ENCODE data around the gene CLN5. TPM values are rescaled to one million over a fixed set of nuclear protein-coding genes. Genes with fewer than 3 reads are reported as not detected.

CLN5 gene
- polyA plus RNA-seq, 1 experiment = 38.6 TPM

DNA sequence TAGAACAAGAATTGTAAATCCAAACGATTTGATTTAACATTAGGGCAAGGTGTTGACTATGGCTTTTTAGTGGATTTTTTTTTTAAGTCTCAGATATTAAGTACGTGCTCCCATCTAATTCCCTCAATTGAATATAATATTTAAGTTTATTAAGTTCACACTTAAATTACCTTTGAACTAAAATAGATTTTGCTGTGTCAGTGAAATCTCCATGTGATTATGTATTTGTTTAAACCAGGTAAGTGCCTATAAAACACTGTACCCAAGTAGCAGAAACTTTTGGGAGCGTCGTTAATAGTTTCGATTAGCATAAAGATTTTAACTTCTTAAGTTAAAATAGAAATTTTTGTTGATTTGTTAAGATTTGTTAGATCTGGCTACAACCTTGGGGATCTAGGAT, 1.6 kb downstream of the CLN5 start:
- H3K27ac ChIP-seq (ENCODE audit: low read depth, low read length) = no peak overlapping the region
- POLR2A ChIA-PET = no interaction called here
- H3K4me3 ChIP-seq (ENCODE audit: low read depth, low read length) = no peak overlapping the region
- CTCF ChIA-PET = interaction anchor here (0.6 to 5.7 kb wide), 5 partner anchors 10 to 1298 kb away, joined by 3 to 70 read pairs (median 4); no protein-coding TSS in a partner anchor
- H3K9me3 ChIP-seq (ENCODE audit: control insufficient read depth, insufficient read depth, low read length) = no peaks in the 10 kb centered on the region; the same call in 1 of the 2 replicates
- TF ChIP-seq, protein P1, sequence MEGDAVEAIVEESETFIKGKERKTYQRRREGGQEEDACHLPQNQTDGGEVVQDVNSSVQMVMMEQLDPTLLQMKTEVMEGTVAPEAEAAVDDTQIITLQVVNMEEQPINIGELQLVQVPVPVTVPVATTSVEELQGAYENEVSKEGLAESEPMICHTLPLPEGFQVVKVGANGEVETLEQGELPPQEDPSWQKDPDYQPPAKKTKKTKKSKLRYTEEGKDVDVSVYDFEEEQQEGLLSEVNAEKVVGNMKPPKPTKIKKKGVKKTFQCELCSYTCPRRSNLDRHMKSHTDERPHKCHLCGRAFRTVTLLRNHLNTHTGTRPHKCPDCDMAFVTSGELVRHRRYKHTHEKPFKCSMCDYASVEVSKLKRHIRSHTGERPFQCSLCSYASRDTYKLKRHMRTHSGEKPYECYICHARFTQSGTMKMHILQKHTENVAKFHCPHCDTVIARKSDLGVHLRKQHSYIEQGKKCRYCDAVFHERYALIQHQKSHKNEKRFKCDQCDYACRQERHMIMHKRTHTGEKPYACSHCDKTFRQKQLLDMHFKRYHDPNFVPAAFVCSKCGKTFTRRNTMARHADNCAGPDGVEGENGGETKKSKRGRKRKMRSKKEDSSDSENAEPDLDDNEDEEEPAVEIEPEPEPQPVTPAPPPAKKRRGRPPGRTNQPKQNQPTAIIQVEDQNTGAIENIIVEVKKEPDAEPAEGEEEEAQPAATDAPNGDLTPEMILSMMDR (IDR thresholded peaks at IDR 0.05; ENCODE audit: low read depth, low read length) = no peak
- H3K27me3 ChIP-seq (ENCODE audit: control insufficient read depth, insufficient read depth, low read length) = no peaks in the 10 kb centered on the region
- no peak for DNase-seq (ENCODE audit: low read depth, low spot score)

DNA sequence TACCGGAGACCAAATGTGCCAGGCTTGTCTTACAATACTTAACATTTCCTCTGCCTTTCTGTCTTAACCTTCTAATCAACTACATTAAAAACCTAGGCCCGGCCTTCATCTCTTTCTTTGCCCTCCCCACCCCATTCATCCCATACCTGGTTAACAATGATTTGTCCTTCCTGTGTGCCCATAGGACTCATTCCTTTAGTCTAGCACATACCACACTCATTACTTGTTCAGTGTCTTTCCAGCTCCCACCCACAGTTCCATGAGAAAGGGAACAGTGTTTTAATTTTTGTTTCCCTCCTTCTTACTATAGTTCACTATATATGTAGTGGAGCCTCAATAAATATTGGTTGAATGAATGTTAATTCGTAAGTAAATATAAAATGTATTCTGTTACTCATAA, 2.4 kb downstream of the CLN5 start:
- CTCF ChIA-PET = interaction anchor here (0.9 to 3.7 kb wide), 3 partner anchors 9 to 1298 kb away, joined by 4 to 27 read pairs (median 4); no protein-coding TSS in a partner anchor
- TF ChIP-seq, protein P1 (IDR thresholded peaks at IDR 0.05; ENCODE audit: low read depth, low read length) = no peak

DNA sequence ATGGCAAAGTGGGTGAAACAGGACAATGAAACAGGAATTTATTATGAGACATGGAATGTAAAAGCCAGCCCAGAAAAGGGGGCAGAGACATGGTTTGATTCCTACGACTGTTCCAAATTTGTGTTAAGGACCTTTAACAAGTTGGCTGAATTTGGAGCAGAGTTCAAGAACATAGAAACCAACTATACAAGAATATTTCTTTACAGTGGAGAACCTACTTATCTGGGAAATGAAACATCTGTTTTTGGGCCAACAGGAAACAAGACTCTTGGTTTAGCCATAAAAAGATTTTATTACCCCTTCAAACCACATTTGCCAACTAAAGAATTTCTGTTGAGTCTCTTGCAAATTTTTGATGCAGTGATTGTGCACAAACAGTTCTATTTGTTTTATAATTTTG, 8.6 kb downstream of the CLN5 start:
- POLR2A ChIA-PET = no interaction called here
- DNase-seq (ENCODE audit: low read depth, low spot score) = no peak
- Histone ChIP-seq H3K4me3 (ENCODE audit: low read depth, low read length) (no peak overlapping the region), H3K9me3 (ENCODE audit: control insufficient read depth, insufficient read depth, low read length) (no peaks in the 10 kb centered on the region), H3K27ac (ENCODE audit: low read depth, low read length) (no peak overlapping the region), H3K27me3 (ENCODE audit: control insufficient read depth, insufficient read depth, low read length) (no peaks in the 10 kb centered on the region)
- CTCF ChIA-PET = interaction anchor here (3.7 kb wide), 1 partner anchor 20 kb away, joined by 26 read pairs; no protein-coding TSS in a partner anchor
- TF ChIP-seq, protein P1 (IDR thresholded peaks at IDR 0.05; ENCODE audit: low read depth, low read length) = no peak

More for the DNA sequence above, 2.4 kb downstream of the CLN5 start:
- DNase-seq (ENCODE audit: low read depth, low spot score) = no peak
- Histone ChIP-seq H3K27me3 (ENCODE audit: control insufficient read depth, insufficient read depth, low read length) (no peaks in the 10 kb centered on the region), H3K27ac (ENCODE audit: low read depth, low read length) (no peak overlapping the region), H3K4me3 (ENCODE audit: low read depth, low read length) (no peak overlapping the region), H3K9me3 (ENCODE audit: control insufficient read depth, insufficient read depth, low read length) (no peaks in the 10 kb centered on the region; the same call in 1 of the 2 replicates)
- POLR2A ChIA-PET = no interaction called here

DNA sequence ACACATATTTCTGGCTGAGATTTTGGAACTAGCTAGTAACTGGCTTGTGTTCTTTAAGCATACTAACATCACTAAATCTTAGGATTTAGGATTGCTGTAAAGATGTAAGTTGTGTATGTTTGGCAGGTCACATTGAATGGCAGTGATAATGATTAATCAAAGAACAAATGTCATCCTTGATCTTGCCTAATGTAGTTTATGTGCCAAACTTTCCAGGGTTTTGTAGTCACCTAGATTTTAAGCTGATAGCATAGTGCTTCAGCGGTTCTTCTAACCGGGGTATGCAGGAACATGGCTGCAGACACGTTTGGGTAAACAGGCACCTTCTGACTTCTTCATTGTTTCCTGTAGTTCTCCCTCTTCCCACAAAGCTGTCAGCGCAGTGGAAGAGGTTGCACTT, 9.7 kb downstream of the CLN5 start:
- Histone ChIP-seq H3K4me3 (ENCODE audit: low read depth, low read length) (no peak overlapping the region), H3K27ac (ENCODE audit: low read depth, low read length) (no peak overlapping the region), H3K9me3 (ENCODE audit: control insufficient read depth, insufficient read depth, low read length) (no peaks in the 10 kb centered on the region), H3K27me3 (ENCODE audit: control insufficient read depth, insufficient read depth, low read length) (no peaks in the 10 kb centered on the region)
- TF ChIP-seq, protein P1 (IDR thresholded peaks at IDR 0.05; ENCODE audit: low read depth, low read length) = no peak
- POLR2A ChIA-PET = no interaction called here
- no peak for DNase-seq (ENCODE audit: low read depth, low spot score)
- CTCF ChIA-PET = interaction anchor here (0.8 to 3.7 kb wide), 12 partner anchors 9 to 1327 kb away, joined by 3 to 27 read pairs (median 5); partner anchors contain the start of gene CLN5

DNA sequence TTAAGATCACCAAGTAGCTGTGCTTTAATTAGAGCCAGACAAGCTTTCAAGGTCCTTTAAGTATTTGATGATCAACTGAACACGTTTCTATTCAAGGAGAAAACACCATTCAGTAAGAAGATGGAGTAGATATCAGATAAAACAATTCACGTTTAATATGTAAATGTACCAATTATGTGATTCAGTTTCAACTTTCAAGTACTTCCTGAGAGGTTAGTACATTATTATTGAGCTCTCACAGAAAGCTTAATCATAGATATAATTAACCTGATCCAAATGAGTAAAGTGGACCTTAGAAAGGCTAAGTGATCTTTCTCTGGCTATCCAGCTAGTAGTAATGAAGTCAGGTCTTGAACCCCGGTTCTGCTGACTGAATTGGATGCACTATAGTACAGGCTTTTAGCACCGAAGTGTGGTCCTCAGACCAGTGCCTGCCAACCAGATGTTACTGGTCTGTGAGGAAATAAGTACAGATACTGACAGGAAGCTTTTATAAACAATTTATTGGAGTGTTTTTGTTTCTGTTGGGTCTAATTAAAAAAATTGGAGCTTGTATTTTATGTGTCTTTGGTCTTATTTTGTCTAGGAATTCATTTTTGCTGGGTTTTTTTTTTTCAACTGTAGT, 10.2 kb downstream of the CLN5 start:
- POLR2A ChIA-PET = no interaction called here
- H3K4me3 ChIP-seq (ENCODE audit: low read depth, low read length) = no peak overlapping the region
- no peaks in the 10 kb centered on the region for H3K27me3 ChIP-seq (ENCODE audit: control insufficient read depth, insufficient read depth, low read length)
- H3K27ac ChIP-seq (ENCODE audit: low read depth, low read length) = no peak overlapping the region
- TF ChIP-seq, protein P1 (IDR thresholded peaks at IDR 0.05; ENCODE audit: low read depth, low read length) = no peak
- no peak for DNase-seq (ENCODE audit: low read depth, low spot score)
- no peaks in the 10 kb centered on the region for H3K9me3 ChIP-seq (ENCODE audit: control insufficient read depth, insufficient read depth, low read length)
- CTCF ChIA-PET = interaction anchor here (0.6 to 3.7 kb wide), 18 partner anchors 9 to 1329 kb away, joined by 3 to 27 read pairs (median 5); partner anchors contain the start of gene CLN5

All from AG04450 (cell line).